Stimulated activated CD4-positive, alpha-beta T cell treated with anti-CD3 and anti-CD28 coated beads, Interleukin-12 subunit alpha, Interleukin-12 subunit beta, amount 100 ng/mL, for 48 hours (primary cell): ENCODE measurements around the gene SYK.

Experiments
- DNase-seq, 3 donors: peaks; one replicate each; pipeline ENCODE4 v3.0.0-alpha.2; 2020; ENCODE audit warnings: low read depth in 2 of 3, low spot score in 1 of 3

Gene SYK

DNA sequence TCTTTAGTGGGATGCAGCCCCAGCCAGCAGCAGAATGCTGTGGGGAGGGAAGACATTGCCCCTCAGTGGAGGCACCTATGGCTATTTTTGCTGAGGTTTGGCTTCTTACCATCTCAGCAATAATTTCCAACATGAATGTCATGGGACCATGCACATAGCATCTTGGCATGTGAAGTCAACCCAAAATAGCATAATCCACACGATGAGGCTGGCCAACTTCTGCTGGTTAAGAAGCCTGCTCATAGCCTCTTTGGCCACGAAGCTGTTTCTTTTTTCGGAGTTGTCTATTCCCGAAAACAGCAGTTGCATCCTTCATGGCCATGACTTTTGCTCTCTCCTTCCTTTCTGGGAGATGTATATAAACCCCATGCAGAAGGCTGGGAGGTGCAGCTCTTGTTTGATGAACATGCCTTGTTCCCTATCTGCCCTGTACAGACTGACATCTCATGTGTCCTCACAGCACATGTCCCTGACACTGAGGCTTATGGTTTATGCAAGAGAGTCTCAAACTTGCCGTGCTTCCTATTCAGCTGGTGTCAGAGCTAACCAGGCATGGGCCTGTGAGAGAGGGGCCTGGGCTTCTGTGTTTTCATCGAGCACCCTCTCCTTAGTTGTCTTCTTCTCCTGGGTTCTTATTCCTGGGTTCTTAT, 45.3 kb downstream of the SYK start:
- no peak for DNase-seq

- DNase-seq = no peak
These were observed 46.4 kb downstream of the SYK start for GRCh38 chr9:90847971-90848370.

DNA sequence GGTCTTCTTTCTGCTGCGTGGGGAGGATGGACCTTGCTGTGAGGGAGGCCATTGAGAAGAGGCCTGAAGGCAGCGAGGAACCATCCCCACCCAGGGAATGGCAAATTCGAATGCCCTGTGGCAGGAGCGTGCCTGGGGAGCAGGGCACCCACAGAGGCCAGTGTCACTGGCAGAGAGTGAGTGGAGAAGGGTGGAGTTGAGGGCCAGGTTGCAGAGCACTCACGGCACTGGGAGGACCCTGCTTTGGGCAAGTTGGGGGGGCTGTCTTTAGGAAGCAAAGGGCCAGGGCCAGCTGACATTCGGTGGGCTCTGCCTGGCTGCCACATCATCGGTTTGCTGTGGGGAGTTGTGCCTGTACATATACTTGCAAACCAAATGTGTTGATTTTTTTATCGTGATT, 47.2 kb downstream of the SYK start:
- no peak for DNase-seq

- DNase-seq = no peak
These were observed 49.8 kb downstream of the SYK start for GRCh38 chr9:90851444-90851843.

DNA sequence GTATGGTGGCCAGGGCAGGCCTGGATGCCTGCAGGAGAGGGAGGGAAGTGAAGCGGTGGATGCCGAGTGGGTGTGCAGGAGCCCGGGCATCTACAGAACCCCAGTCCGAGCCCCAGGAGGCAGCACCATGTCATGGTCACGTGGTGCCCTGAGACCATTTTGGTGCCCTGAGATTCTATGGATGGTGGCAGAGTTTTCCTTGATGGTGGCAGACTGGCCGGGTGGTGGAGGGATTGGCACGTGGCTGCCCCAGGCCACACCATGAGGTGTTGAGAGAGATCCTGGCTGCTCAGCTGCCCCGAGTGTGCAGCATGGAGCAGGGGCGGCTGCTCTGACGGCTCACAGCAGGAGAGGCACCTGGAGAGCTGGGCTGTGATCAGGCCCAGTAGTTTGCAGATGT, 52.3 kb downstream of the SYK start:
- no peak for DNase-seq

DNA sequence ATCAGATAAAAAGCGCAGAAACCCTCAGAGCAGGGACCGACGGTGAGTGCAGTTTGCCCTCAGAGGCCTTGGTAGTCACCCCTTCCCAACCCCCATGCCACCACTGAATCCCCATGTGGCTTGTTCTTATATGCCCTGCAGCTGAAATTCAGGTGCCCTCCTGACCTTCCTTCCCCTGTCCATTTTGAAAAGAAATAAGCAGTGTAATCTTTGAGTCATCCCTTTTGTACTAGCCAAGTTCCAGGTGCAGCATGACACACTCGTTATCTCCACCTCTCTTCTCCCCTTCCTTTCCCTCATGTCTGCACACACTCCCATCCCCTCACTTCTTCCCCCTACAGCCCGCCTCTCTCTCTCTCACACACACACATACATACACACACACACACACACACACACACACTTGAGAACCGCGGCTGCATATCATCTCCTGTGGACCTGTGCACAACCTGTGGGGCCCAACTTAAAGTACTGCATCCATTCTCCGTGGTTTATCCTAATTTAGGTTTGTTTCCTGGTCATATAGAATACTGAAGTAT, 53.1 kb downstream of the SYK start:
- DNase-seq = no peak

DNA sequence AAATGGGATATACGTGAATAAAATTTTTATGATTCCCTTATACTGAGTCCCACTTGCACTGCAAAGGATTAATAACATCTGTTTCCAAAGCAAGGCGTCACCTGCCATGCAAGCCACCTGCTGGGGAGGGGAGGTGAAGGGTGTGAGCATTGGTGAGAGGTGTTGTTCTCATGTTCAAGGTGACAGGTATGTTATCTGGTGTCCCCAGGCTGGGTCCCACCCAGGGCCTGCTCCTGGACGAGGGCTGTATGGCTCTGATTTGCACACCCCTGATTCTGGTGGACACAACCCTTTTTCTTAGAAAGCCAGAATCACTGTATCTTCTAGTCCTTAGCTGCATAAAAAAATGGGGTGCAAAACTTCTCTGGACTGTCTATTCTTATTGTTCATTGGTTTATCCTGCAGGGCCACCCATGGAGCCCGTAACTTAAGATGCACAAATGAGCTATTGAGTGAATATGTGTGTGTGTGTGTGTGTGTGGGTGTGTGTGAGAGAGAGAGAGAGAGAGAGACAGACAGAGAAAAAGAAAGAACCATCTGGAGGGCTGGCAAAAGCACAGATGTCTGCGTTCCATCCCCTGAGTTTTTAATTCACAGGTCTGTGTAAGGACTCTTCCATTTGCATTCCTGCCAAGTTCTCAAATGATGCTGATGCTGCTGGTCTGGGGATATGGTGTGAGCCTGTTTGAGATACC, 53.7 kb downstream of the SYK start:
- DNase-seq = no peak

DNA sequence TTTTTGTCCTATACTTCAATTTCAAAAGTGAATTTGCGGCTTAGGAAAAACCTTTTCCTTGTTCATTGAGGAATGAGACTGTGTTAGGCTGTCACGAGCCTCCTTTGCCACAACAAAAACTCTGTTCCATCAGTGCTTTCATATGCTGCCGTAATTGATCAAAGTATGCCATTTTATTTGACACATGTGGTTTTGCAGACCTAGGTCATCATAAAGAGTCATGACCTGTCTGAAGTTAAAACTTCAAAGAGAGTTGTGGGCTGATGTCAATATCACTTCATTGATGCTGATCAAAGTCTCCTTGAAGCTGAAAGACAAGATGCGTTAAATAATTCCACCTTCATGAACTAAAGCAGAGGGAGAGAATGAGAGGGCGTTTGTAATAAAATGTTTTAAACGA, 55.5 kb downstream of the SYK start:
- DNase-seq = no peak

DNA sequence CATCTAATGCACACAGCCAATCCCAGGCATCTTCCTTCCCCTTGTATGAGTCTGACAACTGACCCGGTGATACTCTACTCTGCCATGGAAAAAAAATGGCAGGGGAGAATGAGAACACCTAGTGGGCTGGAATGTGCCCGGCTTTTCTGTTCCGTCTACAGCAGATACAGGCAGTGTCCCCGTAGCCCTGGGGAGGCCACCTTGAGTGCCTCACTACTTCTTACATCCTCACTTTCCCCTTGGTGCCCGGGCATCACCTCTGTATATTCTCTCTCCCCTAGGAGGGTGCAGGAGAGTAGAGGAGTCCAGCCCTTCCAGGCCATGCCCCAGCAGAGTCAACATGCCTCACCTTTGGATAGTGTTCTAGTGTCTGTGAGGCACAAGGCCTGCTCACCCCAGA, 56.2 kb downstream of the SYK start:
- no peak for DNase-seq

GRCh38 chr9:90858457-90858901, 56.9 kb downstream of the SYK start:
- DNase-seq = no peak

- no peak for DNase-seq
These were observed 58.8 kb downstream of the SYK start for GRCh38 chr9:90860382-90860781.

- DNase-seq = no peak
These were observed 59.2 kb downstream of the SYK start for GRCh38 chr9:90860826-90861225.

DNA sequence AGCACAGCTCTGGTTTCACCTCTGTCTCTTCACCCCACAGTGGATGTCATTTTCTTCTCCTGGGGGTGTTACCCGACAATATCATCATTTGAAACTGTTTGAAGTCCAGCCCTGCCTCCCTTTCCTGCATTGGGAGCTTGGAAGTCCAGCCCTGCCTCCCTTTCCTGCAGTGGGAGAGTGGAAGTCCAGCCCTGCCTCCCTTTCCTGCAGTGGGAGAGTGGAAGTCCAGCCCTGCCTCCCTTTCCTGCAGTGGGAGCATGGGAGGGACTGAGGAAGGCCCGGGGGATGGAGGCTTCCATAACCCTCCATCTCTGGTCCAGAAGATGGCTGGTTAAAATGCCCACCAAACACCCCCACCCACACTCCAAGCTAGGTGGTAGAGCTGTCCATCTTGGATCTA, 59.8 kb downstream of the SYK start:
- DNase-seq = no peak

GRCh38 chr9:90861826-90862740, 60.5 kb downstream of the SYK start:
- DNase-seq = no peak

GRCh38 chr9:90864779-90865178, 63.2 kb downstream of the SYK start:
- no peak for DNase-seq

GRCh38 chr9:90867101-90867500, 65.5 kb downstream of the SYK start:
- DNase-seq = no peak

- DNase-seq = no peak
These were observed 66.9 kb downstream of the SYK start for GRCh38 chr9:90868555-90868954.

- DNase-seq = no peak
These were observed 67.7 kb downstream of the SYK start for GRCh38 chr9:90869361-90869760.

DNA sequence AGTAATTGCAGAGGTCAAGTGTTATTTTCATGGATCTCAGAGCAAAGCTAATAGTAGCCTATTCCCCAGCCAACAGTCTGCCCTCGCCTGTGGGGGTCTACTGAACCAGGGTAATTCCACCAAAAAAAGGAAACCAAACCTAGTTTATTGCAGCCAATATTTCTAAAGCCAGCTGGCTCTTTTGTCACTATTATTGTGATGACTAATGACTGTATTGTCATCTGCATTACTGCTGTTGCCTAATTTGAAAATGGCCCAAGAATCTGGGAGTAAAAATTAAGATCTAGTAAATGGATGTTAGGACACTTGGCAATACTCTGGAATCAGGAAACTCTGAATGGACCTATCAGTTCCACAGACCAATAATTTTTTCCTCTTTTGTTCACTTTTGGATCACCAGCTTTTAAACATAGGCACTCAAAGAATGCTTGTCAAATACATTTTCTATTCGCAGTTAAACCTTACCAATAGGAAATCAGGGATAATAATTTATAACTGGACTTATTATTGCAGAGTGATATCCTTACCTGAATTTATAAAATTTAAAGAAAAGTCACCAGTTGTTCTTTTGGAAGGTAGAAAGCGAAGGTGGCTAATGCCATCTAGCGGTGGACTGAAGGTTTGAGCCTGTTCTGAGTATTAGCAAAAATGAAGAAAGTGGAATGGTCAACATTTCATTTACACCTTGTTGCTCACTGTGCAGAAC, 69.2 kb downstream of the SYK start:
- DNase-seq = peak in 2 of 3 donors; percentile 14 to 41

DNA sequence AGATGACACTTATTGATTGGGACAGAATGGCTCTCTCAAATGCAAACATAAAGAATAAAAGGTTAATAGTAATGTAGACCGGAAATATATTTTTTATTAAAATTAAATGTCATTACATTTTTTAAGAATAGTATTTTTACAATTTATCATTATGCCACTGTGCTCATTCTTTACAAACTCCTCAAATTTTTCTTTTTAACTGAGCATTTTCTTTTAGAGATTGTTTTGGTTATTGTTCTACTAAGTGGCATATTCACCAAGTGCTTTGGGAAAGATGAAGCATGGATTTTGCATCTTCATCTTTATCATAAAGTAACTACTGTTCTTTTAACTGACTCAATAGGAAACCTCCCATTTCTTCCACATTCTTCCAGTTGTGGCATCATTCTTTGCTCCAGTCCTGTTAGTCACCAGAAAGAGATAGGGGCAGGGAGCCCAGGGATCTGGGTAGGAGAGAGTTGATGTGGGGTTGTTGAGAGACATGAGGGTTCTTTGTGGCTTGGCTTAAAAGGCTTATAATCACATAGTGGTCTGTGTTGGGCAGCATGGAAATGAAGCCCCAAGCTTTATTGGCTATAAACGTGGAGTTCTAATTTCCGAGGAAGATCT, 69.8 kb downstream of the SYK start:
- no peak for DNase-seq

DNA sequence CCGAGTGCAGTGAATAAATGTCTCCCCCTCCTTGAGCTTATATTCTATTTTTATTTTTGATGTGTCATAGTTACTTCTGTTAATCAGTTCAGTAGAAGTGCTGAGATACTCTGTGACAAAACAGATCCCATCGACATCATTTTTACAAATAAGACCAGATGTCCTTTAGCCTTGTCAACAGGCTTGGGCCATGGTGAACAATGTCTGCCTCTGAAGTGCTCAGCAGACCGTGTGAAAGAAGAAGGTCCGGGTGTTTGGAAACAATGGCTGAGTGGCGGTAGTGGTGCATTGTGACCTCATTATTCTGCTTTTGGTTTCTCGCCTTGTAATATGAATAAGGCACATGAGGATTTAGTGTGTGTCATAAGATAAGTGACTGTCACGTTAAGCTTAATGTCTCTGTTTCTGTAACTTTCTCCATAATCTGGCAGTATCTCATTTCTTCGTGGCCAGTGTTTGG, 71.2 kb downstream of the SYK start:
- DNase-seq = no peak
